ENCODE results near the gene GIGYF2. TPM values are rescaled to one million over a fixed set of nuclear protein-coding genes. Genes with fewer than 3 reads are reported as not detected.

Gene GIGYF2
- total RNA-seq, 2 donors from 2014 or later = 61.3 to 106 TPM

GRCh38 chr2:232857158-232857563 is 160.0 kb downstream of the GIGYF2 start:
- WGBS = 68% methylated on average over 4 of the region's 4 CpGs
- Histone ChIP-seq H3K27me3 (replicated peaks; ENCODE audit: insufficient read depth) (no peaks in the 10 kb centered on the region), H3K4me1 (replicated peaks) (no peaks in the 10 kb centered on the region), H3K9me3 (no peaks in the 10 kb centered on the region), H3K27ac (no peak overlapping the region), H3K4me3 (no peak overlapping the region), H3K36me3 (no peaks in the 10 kb centered on the region)
- TF ChIP-seq CTCF (IDR thresholded peaks at IDR 0.05) (no peak), POLR2AphosphoS5 (IDR thresholded peaks at IDR 0.05) (no peak), POLR2A (IDR thresholded peaks at IDR 0.05) (no peak)
- intact Hi-C loops (cut with DNase I) = no loop called here
- DNase-seq (ENCODE audit: low spot score) = no peak

- Histone ChIP-seq H3K9me3 (no peaks in the 10 kb centered on the region), H3K4me3 (no peak overlapping the region), H3K4me1 (replicated peaks) (no peaks in the 10 kb centered on the region), H3K27ac (no peak overlapping the region), H3K27me3 (replicated peaks; ENCODE audit: insufficient read depth) (no peaks in the 10 kb centered on the region), H3K36me3 (no peaks in the 10 kb centered on the region)
- no peak for DNase-seq (ENCODE audit: low spot score)
- intact Hi-C loops (cut with DNase I) = no loop called here
- 83% methylated on average over 4 of the region's 4 CpGs for WGBS
- no peak for TF ChIP-seq POLR2A (IDR thresholded peaks at IDR 0.05)
- no peak for TF ChIP-seq CTCF (IDR thresholded peaks at IDR 0.05)
- no peak for TF ChIP-seq POLR2AphosphoS5 (IDR thresholded peaks at IDR 0.05)
Observed at GRCh38 chr2:232859385-232859916, 162.3 kb downstream of the GIGYF2 start.

- Histone ChIP-seq H3K9me3 (no peaks in the 10 kb centered on the region), H3K27me3 (replicated peaks; ENCODE audit: insufficient read depth) (no peaks in the 10 kb centered on the region), H3K27ac (no peak overlapping the region), H3K4me1 (replicated peaks) (no peaks in the 10 kb centered on the region), H3K4me3 (no peak overlapping the region), H3K36me3 (no peaks in the 10 kb centered on the region)
- no peak for TF ChIP-seq CTCF (IDR thresholded peaks at IDR 0.05)
- no peak for TF ChIP-seq POLR2AphosphoS5 (IDR thresholded peaks at IDR 0.05)
- no peak for TF ChIP-seq POLR2A (IDR thresholded peaks at IDR 0.05)
- no peak for DNase-seq (ENCODE audit: low spot score)
- intact Hi-C loops (cut with DNase I) = no loop called here
- WGBS = 85% methylated on average over 9 of the region's 9 CpGs
Observed at GRCh38 chr2:232860593-232861241, 163.6 kb downstream of the GIGYF2 start.

GRCh38 chr2:232861353-232861752 is 164.2 kb downstream of the GIGYF2 start:
- TF ChIP-seq POLR2A (IDR thresholded peaks at IDR 0.05) (no peak), CTCF (IDR thresholded peaks at IDR 0.05) (no peak), POLR2AphosphoS5 (IDR thresholded peaks at IDR 0.05) (no peak)
- no peak overlapping the region for H3K4me3 ChIP-seq
- H3K36me3 ChIP-seq = no peaks in the 10 kb centered on the region

GRCh38 chr2:232863996-232864395 is 166.9 kb downstream of the GIGYF2 start:
- intact Hi-C loops (cut with DNase I) = no loop called here
- no peak for DNase-seq (ENCODE audit: low spot score)

More at GRCh38 chr2:232861353-232861752, 164.2 kb downstream of the GIGYF2 start:
- DNase-seq (ENCODE audit: low spot score) = no peak
- H3K4me1 ChIP-seq (replicated peaks) = no peaks in the 10 kb centered on the region
- H3K9me3 ChIP-seq = no peaks in the 10 kb centered on the region
- no peak overlapping the region for H3K27ac ChIP-seq
- WGBS = 97% methylated on average over 5 of the region's 5 CpGs
- H3K27me3 ChIP-seq (replicated peaks; ENCODE audit: insufficient read depth) = no peaks in the 10 kb centered on the region
- intact Hi-C loops (cut with DNase I) = no loop called here

More at GRCh38 chr2:232863996-232864395, 166.9 kb downstream of the GIGYF2 start:
- H3K4me1 ChIP-seq (replicated peaks) = no peaks in the 10 kb centered on the region
- H3K27ac ChIP-seq = no peak overlapping the region
- TF ChIP-seq CTCF (IDR thresholded peaks at IDR 0.05) (no peak), POLR2A (IDR thresholded peaks at IDR 0.05) (no peak), POLR2AphosphoS5 (IDR thresholded peaks at IDR 0.05) (no peak)
- no peak overlapping the region for H3K4me3 ChIP-seq
- H3K27me3 ChIP-seq (replicated peaks; ENCODE audit: insufficient read depth) = no peaks in the 10 kb centered on the region
- no peaks in the 10 kb centered on the region for H3K36me3 ChIP-seq
- no peaks in the 10 kb centered on the region for H3K9me3 ChIP-seq
- 94% methylated on average over 2 of the region's 2 CpGs for WGBS

Data from prostate gland (tissue), 2 donors.